Calu3 (cell line): Measurements from ENCODE around the gene ZNF213. TPM values are rescaled to one million over a fixed set of nuclear protein-coding genes. Genes with fewer than 3 reads are reported as not detected.

Experiments used
- BruUV-seq: library from RNA; stranded (reverse); fragments of 400-500 nt; replicated peaks from 2 replicates; lab custom pipeline; 2021; lab: Mats Ljungman, UMichigan
- CTCF ChIA-PET: fragments of 300-600 bp; sonication (Branson Sonifier 250); formaldehyde crosslinking; loops from one replicate; lab custom pipeline; 2022; ENCODE audit warnings: antibody characterized with exemption; lab: Charles Lee
- DNase-seq: peaks from one replicate; pipeline ENCODE4 v3.0.0; 2022
- H3K27ac Mint-ChIP-seq: one replicate; pipeline ENCODE4 v1.8.0; 2022; ENCODE audit warnings: mixed read lengths; ENCODE audit not compliant: unreplicated experiment
- H3K27me3 Mint-ChIP-seq: one replicate; pipeline ENCODE4 v1.8.0; 2022; ENCODE audit warnings: mixed read lengths; ENCODE audit not compliant: unreplicated experiment
- H3K36me3 Mint-ChIP-seq: one replicate; pipeline ENCODE4 v1.8.0; 2022; ENCODE audit warnings: mild to moderate bottlenecking, moderate library complexity, mixed read lengths; ENCODE audit not compliant: insufficient read depth, unreplicated experiment
- H3K4me1 Mint-ChIP-seq: one replicate; pipeline ENCODE4 v1.8.0; 2022; ENCODE audit warnings: mild to moderate bottlenecking, low read depth, mixed read lengths; ENCODE audit not compliant: unreplicated experiment
- H3K4me3 Mint-ChIP-seq: one replicate; pipeline ENCODE4 v1.8.0; 2022; ENCODE audit warnings: mild to moderate bottlenecking, low read depth, moderate library complexity, mixed read lengths; ENCODE audit not compliant: unreplicated experiment
- H3K9me3 Mint-ChIP-seq: one replicate; pipeline ENCODE4 v1.8.0; 2022; ENCODE audit warnings: low read depth, mixed read lengths; ENCODE audit not compliant: unreplicated experiment
- CTCF ChIP-seq: fragments of 200-600 bp; IDR thresholded peaks from one replicate; pipeline ENCODE4 v1.8.0; 2022; ENCODE audit warnings: antibody characterized with exemption; ENCODE audit not compliant: unreplicated experiment
- intact Hi-C: fragments of 100-400 bp; cut with micrococcal nuclease; formaldehyde crosslinking; loops from one replicate; pipeline ENCODE4 v1.10.0; 2022; ENCODE audit not compliant: unreplicated experiment
- total RNA-seq: library from RNA; stranded (reverse); gene quantifications from 2 replicates; pipeline ENCODE4 v1.2.3, GENCODE V29; 2022

Gene ZNF213
- total RNA-seq, 1 experiment from 2014 or later, result 11.8 TPM

DNA sequence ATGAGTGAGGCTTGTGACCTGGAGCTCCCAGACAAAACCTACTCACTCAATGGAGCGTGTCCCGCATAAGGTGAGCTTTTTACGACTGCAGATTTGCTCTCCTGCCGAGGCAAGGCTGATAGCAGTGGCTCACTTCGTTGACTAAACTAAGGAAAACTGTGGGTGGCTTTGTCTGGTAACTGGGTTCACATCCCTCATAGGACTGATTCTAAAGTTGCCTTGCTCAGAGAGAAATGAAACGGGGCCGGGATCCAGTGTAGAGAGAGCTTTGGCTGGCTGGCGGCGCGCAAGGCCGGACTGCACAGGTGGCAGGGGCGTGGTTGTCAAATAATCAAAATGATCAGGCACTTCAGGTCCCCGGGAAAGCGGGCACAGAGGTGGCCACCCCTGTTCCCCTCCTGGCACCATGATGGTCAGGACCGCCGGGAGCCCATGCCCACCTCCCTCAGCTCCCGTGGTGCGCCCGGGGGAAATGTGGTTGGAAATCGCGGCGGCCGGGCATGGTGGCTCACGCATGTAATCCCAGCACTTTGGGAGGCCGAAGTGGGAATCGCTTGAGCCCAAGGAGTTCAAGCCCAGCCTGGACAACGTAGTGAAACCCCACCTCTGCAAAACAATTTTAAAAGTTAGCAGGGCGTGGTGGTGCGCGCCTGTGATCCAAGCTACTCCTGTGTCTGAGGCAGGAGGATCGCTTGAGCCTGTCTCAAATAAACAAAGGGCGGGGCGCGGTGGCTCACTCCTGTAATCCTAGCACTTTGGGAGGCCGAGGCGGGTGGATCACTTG, 26.6 kb downstream of the ZNF213 start:
- H3K4me3 Mint-ChIP-seq, result peak overlapping the region; percentile 49
- peaks cover 23% of the 10 kb centered on the region for H3K4me1 Mint-ChIP-seq
- intact Hi-C loops, result no loop called here
- BruUV-seq, result no TSS peak
- no peak for TF ChIP-seq CTCF
- H3K27ac Mint-ChIP-seq, result no peak overlapping the region
- no peak for DNase-seq
- peaks cover 44% of the 10 kb centered on the region for H3K36me3 Mint-ChIP-seq
- no peaks in the 10 kb centered on the region for H3K9me3 Mint-ChIP-seq
- CTCF ChIA-PET, result interaction anchor here (0.7 to 2.0 kb wide), 6 partner anchors 13 to 130 kb away, joined by 3 to 6 read pairs (median 4); no protein-coding TSS in a partner anchor
- no peaks in the 10 kb centered on the region for H3K27me3 Mint-ChIP-seq

DNA sequence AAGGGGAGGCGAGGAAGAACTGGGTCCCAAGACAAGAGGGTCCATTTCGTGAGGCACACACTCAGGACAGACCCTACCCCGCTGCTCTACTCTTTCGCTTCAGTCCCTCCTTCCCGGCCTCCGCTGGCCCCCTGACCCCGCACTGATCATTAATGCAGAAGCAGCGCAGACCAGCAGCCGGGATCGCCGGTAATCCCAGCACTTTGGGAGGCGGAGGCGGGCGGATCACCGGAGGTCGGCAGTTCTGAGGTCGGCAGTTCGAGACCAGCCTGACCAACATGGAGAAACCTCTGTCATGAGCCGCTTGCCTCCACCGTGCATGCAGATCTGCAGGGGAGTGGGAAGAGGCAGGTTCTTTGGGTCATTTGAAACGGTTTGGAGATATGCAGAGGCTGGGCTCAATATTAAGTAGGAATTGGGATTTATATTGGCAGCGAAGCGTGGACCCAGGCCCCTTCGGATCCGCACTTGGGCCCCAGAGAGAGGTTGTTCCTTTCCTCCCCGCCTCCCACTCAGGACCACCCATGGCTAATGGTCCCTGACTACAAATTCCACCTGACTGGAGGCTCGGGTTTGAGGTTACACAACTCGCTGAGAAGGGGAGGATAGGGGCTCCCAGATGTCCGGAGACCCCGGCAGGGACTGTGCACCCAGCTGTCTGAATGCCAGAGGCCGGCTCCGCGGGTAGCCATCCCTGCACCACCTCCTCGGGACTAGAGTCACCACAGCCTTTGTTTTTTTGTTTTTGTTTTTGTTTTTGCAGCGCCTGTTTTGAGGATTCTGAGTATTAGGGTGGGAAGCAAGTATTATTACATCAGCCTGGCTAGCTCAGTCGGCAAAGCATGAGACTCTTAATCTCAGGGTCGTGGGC, 29.5 kb downstream of the ZNF213 start:
- H3K27ac Mint-ChIP-seq, result peak overlapping the region; percentile 13
- H3K4me3 Mint-ChIP-seq, result no peak overlapping the region
- peaks cover 16% of the 10 kb centered on the region for H3K27me3 Mint-ChIP-seq
- H3K9me3 Mint-ChIP-seq, result no peaks in the 10 kb centered on the region
- no TSS peak for BruUV-seq
- intact Hi-C loops, result no loop called here
- CTCF ChIA-PET, result no interaction called here
- peaks cover 15% of the 10 kb centered on the region for H3K36me3 Mint-ChIP-seq
- peaks cover 10% of the 10 kb centered on the region for H3K4me1 Mint-ChIP-seq
- TF ChIP-seq CTCF, result no peak
- no peak for DNase-seq

DNA sequence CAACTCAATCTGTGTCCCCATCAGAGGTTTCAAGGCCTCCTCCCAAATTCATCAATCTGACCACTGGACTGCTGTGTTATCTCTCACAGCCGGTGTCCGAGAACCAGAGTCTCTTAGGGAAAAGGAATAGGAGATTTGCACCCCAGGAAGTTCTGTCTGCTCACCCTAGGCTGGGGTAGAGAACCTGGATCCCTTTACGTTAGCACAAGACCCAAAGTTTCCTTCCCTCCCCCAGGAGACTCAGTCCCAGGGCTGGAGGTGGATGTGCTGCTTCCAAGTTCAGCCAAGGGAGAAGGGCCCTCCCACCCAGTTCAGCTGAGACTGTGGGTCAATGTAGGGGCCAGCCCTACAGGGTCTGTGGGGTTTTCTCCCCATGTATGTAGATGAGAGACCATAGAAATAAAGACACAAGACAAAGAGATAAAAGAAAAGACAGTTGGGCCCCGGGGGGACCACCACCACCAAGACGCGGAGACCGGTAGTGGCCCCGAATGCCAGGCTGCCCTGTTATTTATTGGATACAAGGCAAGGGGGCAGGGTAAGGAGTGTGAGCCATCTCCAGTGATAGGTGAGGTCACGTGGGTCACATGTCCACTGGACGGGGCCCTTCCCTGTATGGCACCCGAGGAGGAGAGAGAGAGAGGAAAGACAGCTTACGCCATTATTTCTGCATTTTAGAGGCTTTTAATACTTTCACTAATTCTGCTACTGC, 30.4 kb downstream of the ZNF213 start:
- BruUV-seq, result no TSS peak
- peaks cover 10% of the 10 kb centered on the region for H3K4me1 Mint-ChIP-seq
- CTCF ChIA-PET, result interaction anchor here (1.0 to 1.1 kb wide), 5 partner anchors 13 to 133 kb away, joined by 4 to 12 read pairs (median 6); no protein-coding TSS in a partner anchor

More for the DNA sequence above, 30.4 kb downstream of the ZNF213 start:
- no peaks in the 10 kb centered on the region for H3K9me3 Mint-ChIP-seq
- intact Hi-C loops, result no loop called here
- peaks cover 7% of the 10 kb centered on the region for H3K36me3 Mint-ChIP-seq
- H3K27me3 Mint-ChIP-seq, result peaks cover 26% of the 10 kb centered on the region
- no peak overlapping the region for H3K27ac Mint-ChIP-seq
- TF ChIP-seq CTCF, result no peak
- no peak for DNase-seq
- peak overlapping the region; percentile 5 for H3K4me3 Mint-ChIP-seq
